HUES6 (cell line): ENCODE data around the gene LCN10.

Experiments
- H3K27ac ChIP-seq: 2 replicates; pipeline ENCODE4 v1.7.0; 2013; ENCODE audit warnings: low read depth, mild to moderate bottlenecking, low read length, inconsistent platforms
- H3K27me3 ChIP-seq: 2 replicates; pipeline ENCODE4 v1.6.1; 2013; ENCODE audit warnings: low read length; ENCODE audit not compliant: control insufficient read depth, insufficient read depth
- H3K36me3 ChIP-seq: 2 replicates; pipeline ENCODE4 v1.6.1; 2013; ENCODE audit warnings: low read length; ENCODE audit not compliant: control insufficient read depth, insufficient read depth
- H3K4me1 ChIP-seq: 2 replicates; pipeline ENCODE4 v1.6.1; 2013; ENCODE audit warnings: low read length; ENCODE audit not compliant: control insufficient read depth, insufficient read depth
- H3K4me3 ChIP-seq: 2 replicates; pipeline ENCODE4 v1.5.1; 2013; ENCODE audit warnings: low read depth, low read length
- H3K9ac ChIP-seq: one replicate; pipeline ENCODE4 v1.6.1; 2013; ENCODE audit warnings: mild to moderate bottlenecking, low read length
- H3K9me3 ChIP-seq: 2 replicates; pipeline ENCODE4 v1.6.1; 2013; ENCODE audit warnings: low read depth, low read length; ENCODE audit not compliant: control insufficient read depth, insufficient read depth

Gene LCN10

DNA sequence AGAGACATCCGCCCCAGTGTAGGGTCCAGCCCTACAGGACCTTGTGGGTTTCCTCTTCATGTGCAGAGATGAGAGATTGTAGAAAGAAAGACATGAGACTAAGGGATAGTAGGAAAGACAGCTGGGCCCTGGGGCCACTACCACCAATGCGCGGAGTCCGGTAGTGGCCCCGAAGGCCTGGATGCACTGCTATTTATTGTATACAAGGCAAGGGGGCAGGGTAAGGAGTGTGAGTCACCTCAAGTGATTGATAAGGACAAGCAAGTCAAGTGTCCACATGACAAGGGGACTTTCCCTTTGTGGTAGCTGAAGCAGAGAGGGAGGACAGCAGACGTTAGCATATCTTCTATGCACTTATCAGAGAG lies 42.2 kb upstream of the LCN10 start:
- Histone ChIP-seq H3K9ac (no peak overlapping the region), H3K4me3 (no peak overlapping the region), H3K27me3 (no peaks in the 10 kb centered on the region), H3K27ac (no peak overlapping the region), H3K9me3 (no peaks in the 10 kb centered on the region), H3K4me1 (peaks cover 9% of the 10 kb centered on the region; the same call in 1 of the 2 replicates), H3K36me3 (no peaks in the 10 kb centered on the region)

DNA sequence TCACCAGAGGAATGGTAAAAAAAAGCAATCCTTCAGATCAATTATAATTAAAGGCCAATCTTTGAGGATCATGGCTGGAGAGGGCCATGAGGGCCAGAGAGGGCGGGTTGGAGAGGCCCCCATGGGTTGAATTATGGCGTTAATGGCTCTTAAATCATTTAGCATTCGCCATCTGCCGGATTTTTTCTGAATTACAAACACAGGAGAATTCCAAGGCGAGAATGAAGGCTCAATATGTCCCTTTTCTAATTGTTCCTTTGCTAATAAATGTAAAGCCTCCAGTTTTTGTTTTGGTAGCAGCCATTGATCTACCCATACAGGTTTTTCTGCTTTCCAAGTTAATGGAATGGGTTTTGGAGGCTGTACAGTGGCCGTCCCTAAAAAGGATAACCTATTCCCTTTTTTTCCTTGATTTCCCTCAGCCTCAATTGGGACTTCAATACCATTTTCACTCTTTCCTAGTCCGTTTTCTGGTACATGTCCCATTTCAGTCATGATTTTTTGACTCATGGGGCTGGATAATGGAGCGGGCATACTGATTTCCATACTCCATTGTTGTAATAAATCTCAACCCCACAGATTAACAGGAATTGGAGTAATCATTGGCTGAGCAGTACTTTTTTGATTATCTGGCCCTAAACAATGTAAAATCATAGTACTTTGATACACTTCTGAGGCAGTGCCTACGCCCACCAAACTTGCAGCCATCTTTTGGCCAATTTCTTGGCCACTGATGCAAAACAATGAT lies 41.7 kb upstream of the LCN10 start:
- H3K4me1 ChIP-seq = peaks cover 9% of the 10 kb centered on the region; the same call in 1 of the 2 replicates
- no peaks in the 10 kb centered on the region for H3K9me3 ChIP-seq
- no peak overlapping the region for H3K4me3 ChIP-seq
- no peak overlapping the region for H3K9ac ChIP-seq
- no peaks in the 10 kb centered on the region for H3K36me3 ChIP-seq
- no peaks in the 10 kb centered on the region for H3K27me3 ChIP-seq
- H3K27ac ChIP-seq = no peak overlapping the region

DNA sequence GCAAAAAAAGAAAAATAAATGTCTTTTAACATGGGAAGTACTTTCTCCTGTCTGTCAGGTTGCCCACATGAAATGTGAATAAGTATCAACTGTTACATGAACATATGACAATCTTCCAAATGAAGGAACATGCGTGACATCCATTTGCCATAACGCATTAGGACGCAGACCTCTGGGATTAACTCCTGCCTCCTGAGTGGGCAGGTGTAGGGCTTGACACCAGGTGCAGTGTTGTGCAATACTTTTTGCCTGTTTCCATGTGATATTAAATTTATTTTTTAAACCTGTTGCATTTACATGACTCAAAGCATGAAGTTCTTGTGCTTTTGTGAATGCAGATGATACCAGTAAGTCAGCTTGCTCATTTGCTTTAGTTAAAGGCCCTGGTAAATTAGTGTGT lies 39.7 kb upstream of the LCN10 start:
- H3K4me1 ChIP-seq = no peaks in the 10 kb centered on the region; the same call in 1 of the 2 replicates
- no peak overlapping the region for H3K9ac ChIP-seq
- no peaks in the 10 kb centered on the region for H3K36me3 ChIP-seq
- H3K27ac ChIP-seq = no peak overlapping the region
- H3K4me3 ChIP-seq = no peak overlapping the region
- H3K9me3 ChIP-seq = no peaks in the 10 kb centered on the region
- peaks cover 13% of the 10 kb centered on the region; the same call in 1 of the 2 replicates for H3K27me3 ChIP-seq

DNA sequence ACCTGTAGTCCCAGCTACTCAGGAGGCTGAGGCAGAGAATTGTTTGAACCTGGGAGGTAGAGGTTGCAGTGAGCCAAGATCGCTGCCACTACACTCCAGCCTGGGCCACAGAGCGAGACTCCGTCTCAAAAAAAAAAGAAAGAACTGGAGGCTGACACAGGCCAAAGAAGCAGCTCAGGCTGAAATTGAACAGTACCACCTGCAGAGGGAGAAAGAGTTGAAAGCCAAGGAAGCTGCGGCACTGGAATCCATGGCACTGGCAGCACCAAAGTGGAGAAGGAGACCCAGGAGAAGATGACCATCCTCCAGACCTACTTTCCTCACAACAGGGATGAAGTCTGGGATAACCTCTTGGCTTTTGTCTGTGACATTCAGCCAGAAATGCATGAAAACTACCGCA lies 37.1 kb upstream of the LCN10 start:
- no peak overlapping the region for H3K4me3 ChIP-seq
- H3K27ac ChIP-seq = no peak overlapping the region
- H3K27me3 ChIP-seq = peaks cover 17% of the 10 kb centered on the region; the same call in 1 of the 2 replicates
- H3K36me3 ChIP-seq = no peaks in the 10 kb centered on the region
- H3K4me1 ChIP-seq = no peaks in the 10 kb centered on the region; the same call in 1 of the 2 replicates
- no peaks in the 10 kb centered on the region for H3K9me3 ChIP-seq
- H3K9ac ChIP-seq = no peak overlapping the region

DNA sequence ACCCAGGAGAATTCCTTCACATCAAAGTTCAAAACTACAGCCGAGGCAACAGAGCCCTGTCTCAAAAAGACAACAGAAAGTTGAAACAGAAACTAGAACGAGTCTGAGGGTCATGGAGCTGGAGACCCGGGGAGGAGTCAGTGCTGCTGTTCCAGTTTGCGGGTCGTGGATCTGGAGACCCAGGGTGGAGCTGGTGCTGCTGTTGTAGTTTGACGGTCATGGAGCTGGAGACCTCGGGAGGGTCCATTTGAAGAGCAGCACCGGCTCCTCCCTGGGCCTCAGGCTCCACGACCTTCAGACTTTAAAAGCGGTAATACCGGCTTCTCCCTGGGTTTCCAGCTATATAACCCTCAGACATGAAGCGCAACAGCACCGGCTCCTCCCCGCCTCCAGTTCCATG lies 34.6 kb upstream of the LCN10 start:
- Histone ChIP-seq H3K4me1 (no peaks in the 10 kb centered on the region; the same call in 1 of the 2 replicates), H3K36me3 (no peaks in the 10 kb centered on the region), H3K27me3 (peaks cover 17% of the 10 kb centered on the region; the same call in 1 of the 2 replicates), H3K27ac (no peak overlapping the region), H3K9me3 (peaks cover 16% of the 10 kb centered on the region), H3K9ac (no peak overlapping the region), H3K4me3 (no peak overlapping the region)

DNA sequence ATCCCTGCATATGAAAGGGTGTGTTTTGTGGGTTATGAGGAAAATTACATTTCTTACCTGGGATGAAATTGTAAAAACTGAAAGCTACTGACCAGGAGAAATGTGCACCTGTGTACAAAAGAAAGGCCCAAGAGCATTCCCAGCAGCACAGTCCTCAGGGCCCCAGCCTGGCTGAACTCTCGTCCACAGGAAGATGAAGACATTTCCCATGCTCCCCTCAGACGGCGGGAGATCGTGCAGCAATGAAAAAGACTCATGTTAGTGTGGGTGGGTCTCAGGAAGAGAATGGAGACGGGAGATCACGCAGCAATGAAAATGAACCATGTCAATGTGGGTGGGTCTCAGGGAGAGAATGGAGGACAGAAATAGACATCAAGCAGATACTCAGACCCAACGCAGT lies 34.2 kb upstream of the LCN10 start:
- H3K4me1 ChIP-seq = no peaks in the 10 kb centered on the region; the same call in 1 of the 2 replicates
- no peak overlapping the region for H3K9ac ChIP-seq
- peaks cover 17% of the 10 kb centered on the region; the same call in 1 of the 2 replicates for H3K27me3 ChIP-seq
- no peak overlapping the region for H3K27ac ChIP-seq
- no peak overlapping the region for H3K4me3 ChIP-seq
- H3K9me3 ChIP-seq = peaks cover 16% of the 10 kb centered on the region
- H3K36me3 ChIP-seq = no peaks in the 10 kb centered on the region

DNA sequence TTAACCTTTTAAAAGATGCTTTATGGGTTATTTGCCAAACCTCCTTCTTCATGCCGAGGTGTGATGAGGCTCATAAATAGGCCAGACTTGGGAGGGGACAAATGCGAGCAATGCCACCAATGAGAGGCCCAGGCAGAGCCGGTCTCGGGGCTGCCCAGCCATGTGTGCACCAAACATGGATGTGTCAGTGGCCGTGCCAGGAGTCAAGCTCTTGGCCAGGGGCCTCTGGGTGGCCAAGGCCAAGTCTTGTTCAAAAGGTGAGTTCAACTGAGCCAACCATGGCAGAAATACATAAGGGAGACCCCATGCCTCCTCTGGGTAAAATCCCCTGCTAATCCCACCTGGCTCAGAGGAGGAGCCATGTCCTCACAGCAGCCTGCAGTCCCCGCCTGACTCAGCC lies 32.5 kb upstream of the LCN10 start:
- Histone ChIP-seq H3K9me3 (peaks cover 16% of the 10 kb centered on the region), H3K4me1 (no peaks in the 10 kb centered on the region), H3K27me3 (peaks cover 17% of the 10 kb centered on the region; the same call in 1 of the 2 replicates), H3K4me3 (no peak overlapping the region), H3K36me3 (no peaks in the 10 kb centered on the region), H3K27ac (no peak overlapping the region), H3K9ac (no peak overlapping the region)

DNA sequence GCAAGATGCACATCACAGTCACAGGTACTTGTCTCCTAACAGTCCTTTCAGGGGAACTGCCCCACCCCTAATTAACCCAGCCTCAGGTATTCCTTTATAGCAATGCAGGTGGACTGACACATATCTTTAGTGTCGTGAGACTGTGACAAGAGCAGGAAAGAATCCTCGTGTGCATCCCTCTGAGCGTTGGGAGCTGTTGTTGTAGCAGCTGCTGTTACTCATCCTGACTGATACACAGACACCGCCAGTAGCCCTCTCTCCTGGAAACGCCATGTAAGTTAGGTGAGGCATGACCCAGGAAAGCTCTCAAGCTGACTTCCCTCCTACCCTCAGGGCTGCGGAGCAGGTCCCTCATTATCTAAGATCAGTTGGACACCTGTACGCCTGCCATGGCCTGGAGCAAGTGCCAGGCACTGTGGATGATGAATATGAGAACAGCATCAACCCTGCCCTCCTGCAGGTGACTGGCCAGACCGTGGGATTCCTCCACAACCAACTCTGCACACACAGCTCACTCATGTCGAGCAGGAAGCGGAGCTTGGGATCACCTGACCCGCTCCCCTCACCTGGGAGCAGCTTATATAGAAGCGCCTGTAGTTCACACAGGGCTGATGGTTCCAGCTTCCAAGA lies 31.8 kb upstream of the LCN10 start:
- H3K27me3 ChIP-seq = peaks cover 17% of the 10 kb centered on the region; the same call in 1 of the 2 replicates
- H3K9me3 ChIP-seq = peaks cover 16% of the 10 kb centered on the region
- no peak overlapping the region for H3K9ac ChIP-seq

DNA sequence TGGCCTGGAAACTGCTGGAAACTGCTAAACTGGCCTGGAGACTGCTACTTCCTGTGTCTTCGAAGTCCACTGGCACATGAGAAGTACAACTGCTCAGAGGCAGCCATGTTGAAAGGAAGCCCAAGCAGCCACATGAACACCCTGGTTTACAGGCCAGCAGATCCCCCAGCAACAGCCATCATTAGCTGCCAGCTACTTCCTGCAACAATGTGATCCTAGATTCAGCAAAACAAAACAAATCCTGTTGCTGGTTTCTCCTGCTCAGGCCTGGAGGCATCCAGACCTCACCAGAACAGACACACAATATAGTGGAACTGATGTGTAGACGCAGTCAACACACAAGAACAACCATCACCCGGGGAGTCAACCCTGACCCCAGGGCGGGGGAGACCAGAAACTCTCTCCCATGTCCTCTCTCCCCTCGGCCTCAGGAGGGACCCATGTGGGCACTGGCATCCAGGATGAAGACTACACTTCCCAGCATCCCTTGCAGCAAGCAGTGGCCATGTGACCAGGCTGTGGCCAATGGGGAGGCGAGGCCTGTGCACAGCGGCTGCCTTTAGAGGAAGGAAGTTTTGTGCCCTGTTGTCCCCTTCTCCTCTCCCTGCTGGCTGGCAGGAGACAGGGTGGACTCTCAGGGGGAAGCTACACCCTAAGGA lies 30.8 kb upstream of the LCN10 start:
- no peaks in the 10 kb centered on the region for H3K36me3 ChIP-seq
- H3K9me3 ChIP-seq = peaks cover 16% of the 10 kb centered on the region
- peaks cover 13% of the 10 kb centered on the region; the same call in 1 of the 2 replicates for H3K27me3 ChIP-seq
- H3K27ac ChIP-seq = no peak overlapping the region
- no peak overlapping the region for H3K9ac ChIP-seq
- no peak overlapping the region for H3K4me3 ChIP-seq
- H3K4me1 ChIP-seq = no peaks in the 10 kb centered on the region

More for the DNA sequence above, 31.8 kb upstream of the LCN10 start:
- Histone ChIP-seq H3K36me3 (no peaks in the 10 kb centered on the region), H3K27ac (no peak overlapping the region), H3K4me3 (no peak overlapping the region), H3K4me1 (no peaks in the 10 kb centered on the region)

DNA sequence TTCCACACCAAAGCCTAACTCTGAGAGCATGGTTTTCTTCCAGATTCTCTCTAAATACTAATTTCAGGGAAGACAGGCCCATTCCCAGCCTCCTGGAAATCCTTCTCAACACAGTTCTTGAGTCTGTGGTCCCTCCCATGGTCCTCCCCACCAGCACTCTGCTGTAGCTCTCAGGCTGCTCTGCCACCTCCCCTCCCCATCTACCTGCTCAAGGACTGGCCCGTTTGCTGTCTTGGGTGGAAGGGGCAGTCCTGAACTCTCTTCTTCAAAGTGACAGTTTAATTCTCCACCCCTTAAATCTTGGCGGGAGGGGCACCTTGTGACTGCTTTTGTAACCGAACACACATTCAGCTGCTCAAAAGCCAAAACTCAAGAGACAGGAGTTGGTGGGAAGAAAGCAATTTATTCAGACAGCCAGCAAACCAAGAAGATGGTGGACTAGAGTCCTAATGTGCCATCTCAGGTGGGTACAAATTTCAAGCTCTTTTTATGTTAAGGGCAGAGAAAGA lies 29.2 kb upstream of the LCN10 start:
- Histone ChIP-seq H3K4me1 (no peaks in the 10 kb centered on the region), H3K9ac (no peak overlapping the region), H3K9me3 (peaks cover 16% of the 10 kb centered on the region), H3K4me3 (no peak overlapping the region), H3K27me3 (peaks cover 1% of the 10 kb centered on the region; the same call in 1 of the 2 replicates), H3K36me3 (no peaks in the 10 kb centered on the region), H3K27ac (no peak overlapping the region)
